ENCODE data around the gene PANK4.

GRCh38 chr1:2533365-2533764 lies 7.0 kb upstream of the PANK4 start:
- no peak for TF ChIP-seq FOSL1 (IDR thresholded peaks at IDR 0.05; ENCODE audit: insufficient read depth, low read depth, low read length)
- no peak for TF ChIP-seq CTCF (IDR thresholded peaks at IDR 0.05; ENCODE audit: control extremely low read depth in 1 of 3, insufficient read depth in 1 of 3, low read depth in 1 of 3, low read length in 3 of 3)
- TF ChIP-seq SUZ12 (IDR thresholded peaks at IDR 0.05; ENCODE audit: low read length) = no peak
- no peak for TF ChIP-seq YY1 (IDR thresholded peaks at IDR 0.05; ENCODE audit: low read depth, low read length)

Measured in H1 (cell line).